Measurements from ENCODE around the gene RPP21. TPM values are rescaled to one million over a fixed set of nuclear protein-coding genes. Genes with fewer than 3 reads are reported as not detected.

RPP21 gene
- total and polyA plus RNA-seq, 12 donors: 16.2 to 113 (median 24.9) TPM

GRCh38 chr6:30355281-30355680 is 10.3 kb downstream of the RPP21 start:
- no peak for TF ChIP-seq CTCF (IDR thresholded peaks at IDR 0.05)
- Histone ChIP-seq H3K36me3 (no peaks in the 10 kb centered on the region), H3K9me3 (no peaks in the 10 kb centered on the region), H3K4me1 (peaks cover 0 to 8% (median 4%) of the 10 kb centered on the region in 9 donors), H3K27me3 (peaks cover 0 to 97% (median 37%) of the 10 kb centered on the region in 7 donors), H3K27ac (no peak overlapping the region), H3K4me3 (no peak overlapping the region)
- ATAC-seq (no peak), DNase-seq (no peak)
- intact Hi-C loops (cut with DNase I): loop anchor here in 1 of 10 donors (5.0 kb wide), 1 partner anchor 42 kb away; no protein-coding TSS in a partner anchor
- WGBS, 2 donors: 57 to 71% methylated on average over 4 of the region's 4 CpGs

GRCh38 chr6:30356536-30356935 is 11.6 kb downstream of the RPP21 start:
- WGBS, 2 donors: 74% methylated on average over 1 of the region's 1 CpG

GRCh38 chr6:30357678-30358540 is 13.0 kb downstream of the RPP21 start:
- ATAC-seq: peak in 6 of 8 donors; percentile 42 to 63 (median 56)
- peaks cover 0 to 8% (median 4%) of the 10 kb centered on the region in 9 donors for H3K4me1 ChIP-seq
- H3K36me3 ChIP-seq: no peaks in the 10 kb centered on the region
- H3K27ac ChIP-seq: no peak overlapping the region
- peaks cover 0 to 7% (median 0%) of the 10 kb centered on the region in 11 donors for H3K9me3 ChIP-seq
- H3K4me3 ChIP-seq: peak overlapping the region in 8 of 10 donors; percentile 19 to 36 (median 30)
- peak; percentile 48 to 83 (median 71) for TF ChIP-seq CTCF (IDR thresholded peaks at IDR 0.05)
- peak in 1 of 2 donors; percentile 31 for DNase-seq
- WGBS, 2 donors: 3 to 4% methylated on average over 40 of the region's 40 CpGs
- peaks cover 0 to 98% (median 51%) of the 10 kb centered on the region in 7 donors for H3K27me3 ChIP-seq
- intact Hi-C loops (cut with DNase I): loop anchor here in 2 of 10 donors (2.0 to 5.0 kb wide), 2 partner anchors 37 to 39 kb away; no protein-coding TSS in a partner anchor

More at GRCh38 chr6:30356536-30356935, 11.6 kb downstream of the RPP21 start:
- H3K4me1 ChIP-seq: peaks cover 0 to 8% (median 4%) of the 10 kb centered on the region in 9 donors
- H3K27ac ChIP-seq: no peak overlapping the region
- no peaks in the 10 kb centered on the region for H3K36me3 ChIP-seq
- no peak for TF ChIP-seq CTCF (IDR thresholded peaks at IDR 0.05)
- peaks cover 0 to 98% (median 42%) of the 10 kb centered on the region in 7 donors for H3K27me3 ChIP-seq
- DNase-seq: no peak
- no peak overlapping the region for H3K4me3 ChIP-seq
- intact Hi-C loops (cut with DNase I): loop anchor here in 2 of 10 donors (2.0 to 5.0 kb wide), 2 partner anchors 38 to 41 kb away; no protein-coding TSS in a partner anchor
- ATAC-seq: no peak
- H3K9me3 ChIP-seq: no peaks in the 10 kb centered on the region

GRCh38 chr6:30359276-30359675 is 14.3 kb downstream of the RPP21 start:
- Histone ChIP-seq H3K36me3 (no peaks in the 10 kb centered on the region), H3K4me1 (peaks cover 0 to 8% (median 4%) of the 10 kb centered on the region in 9 donors), H3K27me3 (peaks cover 0 to 97% (median 59%) of the 10 kb centered on the region in 7 donors), H3K9me3 (peaks cover 0 to 8% (median 0%) of the 10 kb centered on the region in 11 donors), H3K4me3 (no peak overlapping the region), H3K27ac (no peak overlapping the region)
- ATAC-seq (no peak), DNase-seq (no peak)
- WGBS, 2 donors: 63 to 69% methylated on average over 5 of the region's 5 CpGs
- no peak for TF ChIP-seq CTCF (IDR thresholded peaks at IDR 0.05)
- intact Hi-C loops (cut with DNase I): loop anchor here in 1 of 10 donors (5.0 kb wide), 1 partner anchor 38 kb away; no protein-coding TSS in a partner anchor
